SU-DHL-6 (cell line): Measurements from ENCODE around the gene NOX3.

Experiments
- H2AFZ ChIP-seq: fragments of 200-600 bp; sonication (generic); 2 replicates; pipeline ENCODE4 v1.6.1; 2014; ENCODE audit warnings: low read depth, mild to moderate bottlenecking, moderate library complexity, mixed read lengths, antibody characterized with exemption, low read length; ENCODE audit not compliant: severe bottlenecking
- H3F3A ChIP-seq: fragments of 200-600 bp; shearing (Covaris generic); 2 replicates; pipeline ENCODE4 v1.6.0; 2016; ENCODE audit warnings: antibody characterized with exemption, mild to moderate bottlenecking; ENCODE audit not compliant: insufficient read depth
- H3K27ac ChIP-seq: fragments of 200-600 bp; sonication (generic); 2 replicates; pipeline ENCODE4 v1.5.1; 2016; ENCODE audit warnings: low read depth, mild to moderate bottlenecking, low read length, moderate library complexity, mixed read lengths
- H3K27me3 ChIP-seq: fragments of 200-600 bp; sonication (generic), shearing (Covaris generic); 2 replicates; pipeline ENCODE4 v1.6.0; 2014; ENCODE audit warnings: mild to moderate bottlenecking, low read length
- H3K36me3 ChIP-seq: fragments of 200-600 bp; sonication (generic); 2 replicates; pipeline ENCODE4 v1.6.1; 2014; ENCODE audit warnings: mild to moderate bottlenecking, low read length, mixed read lengths
- H3K4me2 ChIP-seq: fragments of 300-600, 200-600 bp; shearing (Covaris generic), sonication (generic); 2 replicates; pipeline ENCODE4 v1.6.0; 2014; ENCODE audit warnings: low read length, low read depth, mild to moderate bottlenecking; ENCODE audit not compliant: poor library complexity, severe bottlenecking
- H3K4me3 ChIP-seq: fragments of 200-600 bp; sonication (generic); 2 replicates; pipeline ENCODE4 v1.5.1; 2014; ENCODE audit warnings: antibody characterized with exemption, low read length, mild to moderate bottlenecking, mixed read lengths; ENCODE audit not compliant: insufficient read depth, poor library complexity, severe bottlenecking
- H3K79me2 ChIP-seq: fragments of 200-600 bp; sonication (generic); 2 replicates; pipeline ENCODE4 v1.6.1; 2014; ENCODE audit warnings: mild to moderate bottlenecking, low read length, moderate library complexity; ENCODE audit not compliant: insufficient read depth
- H3K9ac ChIP-seq: fragments of 200-600 bp; sonication (generic); 2 replicates; pipeline ENCODE4 v1.7.0; 2014; ENCODE audit warnings: mild to moderate bottlenecking, low read length
- H3K9me2 ChIP-seq: fragments of 200-600 bp; sonication (generic); replicated peaks from 2 replicates; pipeline ENCODE4 v1.6.1; 2014; ENCODE audit warnings: low read length; ENCODE audit not compliant: insufficient read depth
- H3K9me3 ChIP-seq: fragments of 200-600 bp; sonication (generic); 2 replicates; pipeline ENCODE4 v1.6.1; 2014; ENCODE audit warnings: low read length, mixed read lengths; ENCODE audit not compliant: insufficient read depth
- H4K20me1 ChIP-seq: fragments of 200-600 bp; sonication (generic); 2 replicates; pipeline ENCODE4 v1.6.1; 2014; ENCODE audit warnings: low read depth, mild to moderate bottlenecking, antibody characterized with exemption, low read length, moderate library complexity, mixed read lengths
- CTCF ChIP-seq: fragments of 200-600 bp; sonication (generic); IDR thresholded peaks from one replicate; pipeline ENCODE4 v1.5.1; 2017; ENCODE audit warnings: antibody characterized with exemption, mild to moderate bottlenecking, low read length, moderate library complexity; ENCODE audit not compliant: insufficient read depth, poor library complexity, severe bottlenecking
- EZH2phosphoT487 ChIP-seq: fragments of 200-600 bp; sonication (generic), shearing (Covaris generic); conservative IDR thresholded peaks from 2 replicates; pipeline ENCODE4 v1.6.1; 2018; ENCODE audit warnings: mild to moderate bottlenecking, antibody characterized with exemption, low read length, moderate library complexity, mixed read lengths

NOX3 gene

GRCh38 chr6:155388591-155388990 lies 67.0 kb downstream of the NOX3 start:
- Histone ChIP-seq H3K79me2 (no peaks in the 10 kb centered on the region), H3K9ac (no peak overlapping the region), H3F3A (no peaks in the 10 kb centered on the region), H3K9me2 (no peaks in the 10 kb centered on the region), H3K4me2 (no peak overlapping the region), H4K20me1 (no peaks in the 10 kb centered on the region), H3K4me3 (no peak overlapping the region), H3K9me3 (no peaks in the 10 kb centered on the region), H3K27me3 (no peaks in the 10 kb centered on the region), H3K27ac (no peak overlapping the region), H3K36me3 (no peaks in the 10 kb centered on the region), H2AFZ (no peak overlapping the region)
- no peak for TF ChIP-seq CTCF
- TF ChIP-seq EZH2phosphoT487 = no peak

GRCh38 chr6:155387481-155387880 lies 68.2 kb downstream of the NOX3 start:
- no peaks in the 10 kb centered on the region for H3K9me3 ChIP-seq
- no peaks in the 10 kb centered on the region for H3K36me3 ChIP-seq
- H4K20me1 ChIP-seq = no peaks in the 10 kb centered on the region
- no peak for TF ChIP-seq CTCF
- TF ChIP-seq EZH2phosphoT487 = no peak
- no peaks in the 10 kb centered on the region for H3F3A ChIP-seq
- H3K9me2 ChIP-seq = no peaks in the 10 kb centered on the region
- no peak overlapping the region for H2AFZ ChIP-seq
- no peak overlapping the region for H3K27ac ChIP-seq
- no peak overlapping the region for H3K4me3 ChIP-seq
- H3K79me2 ChIP-seq = no peaks in the 10 kb centered on the region
- H3K9ac ChIP-seq = no peak overlapping the region
- no peaks in the 10 kb centered on the region for H3K27me3 ChIP-seq
- H3K4me2 ChIP-seq = no peak overlapping the region

- Histone ChIP-seq H3F3A (no peaks in the 10 kb centered on the region), H3K9ac (no peak overlapping the region), H3K9me3 (no peaks in the 10 kb centered on the region), H3K9me2 (no peaks in the 10 kb centered on the region), H4K20me1 (no peaks in the 10 kb centered on the region), H3K4me2 (no peak overlapping the region), H3K36me3 (no peaks in the 10 kb centered on the region), H3K79me2 (no peaks in the 10 kb centered on the region), H2AFZ (no peak overlapping the region), H3K27me3 (no peaks in the 10 kb centered on the region), H3K27ac (no peak overlapping the region), H3K4me3 (no peak overlapping the region)
- TF ChIP-seq CTCF (no peak), EZH2phosphoT487 (no peak)
Observed at GRCh38 chr6:155384321-155384952, 71.2 kb downstream of the NOX3 start.
